Measurements from ENCODE around the gene CDON. TPM values are rescaled to one million over a fixed set of nuclear protein-coding genes. Genes with fewer than 3 reads are reported as not detected.

CDON gene
- total RNA-seq, 1 experiment from 2014 or later, result 17.2 TPM

GRCh38 chr11:126012852-126013251, 49.8 kb downstream of the CDON start:
- no peak overlapping the region for H4K8ac ChIP-seq (replicated peaks; ENCODE audit: insufficient read length, low read depth, low read length)
- no peaks in the 10 kb centered on the region for H3K23me2 ChIP-seq (ENCODE audit: insufficient read length, low read depth, low read length, poor library complexity, severe bottlenecking)
- no peak overlapping the region for H2AK5ac ChIP-seq (ENCODE audit: insufficient read length, low read length)
- no peak overlapping the region for H3K4me3 Mint-ChIP-seq
- no peak overlapping the region for H3K4ac ChIP-seq (ENCODE audit: low read depth, low read length)
- H2BK120ac ChIP-seq (ENCODE audit: low read depth, low read length, poor library complexity, severe bottlenecking), result no peak overlapping the region
- no peak overlapping the region for H3K14ac ChIP-seq (ENCODE audit: insufficient read depth, low read length)
- H3K27ac Mint-ChIP-seq, result no peak overlapping the region
- no peak overlapping the region for H2AFZ ChIP-seq (ENCODE audit: low read length)
- no peak overlapping the region for H3K18ac ChIP-seq (ENCODE audit: insufficient read length, low read depth, low read length)
- H4K20me1 ChIP-seq (ENCODE audit: control insufficient read depth, insufficient read depth, insufficient read length), result no peaks in the 10 kb centered on the region
- no peak overlapping the region for H3K56ac ChIP-seq (ENCODE audit: insufficient read length, low read depth, low read length)
- no peak overlapping the region for H2BK12ac ChIP-seq (ENCODE audit: insufficient read length, low read depth, low read length)
- no peaks in the 10 kb centered on the region for H3K4me1 ChIP-seq (ENCODE audit: insufficient read depth, low read length)
- H3K9me3 Mint-ChIP-seq, result no peaks in the 10 kb centered on the region
- H3K9me3 ChIP-seq (ENCODE audit: control insufficient read depth, low read depth, low read length), result no peaks in the 10 kb centered on the region
- no peak overlapping the region for H3K9ac ChIP-seq (ENCODE audit: extremely low read depth, insufficient read length, low read length)
- no peaks in the 10 kb centered on the region for H3K79me2 ChIP-seq (ENCODE audit: insufficient read depth, low read length)
- no peak for TF ChIP-seq CTCF (conservative IDR thresholded peaks at IDR 0.05)
- H2BK20ac ChIP-seq (ENCODE audit: low read depth, low read length, poor library complexity, severe bottlenecking), result no peak overlapping the region
- peaks cover 4 to 10% of the 10 kb centered on the region in 2 experiments for H3K4me1 Mint-ChIP-seq
- no peak overlapping the region for H3K27ac ChIP-seq (ENCODE audit: insufficient read length, low read depth, low read length)
- H2BK15ac ChIP-seq (ENCODE audit: low read depth, low read length), result no peak overlapping the region
- no peak overlapping the region for H4K5ac ChIP-seq (ENCODE audit: insufficient read length, low read depth, low read length)
- no peak for DNase-seq
- H2BK5ac ChIP-seq (ENCODE audit: insufficient read length, low read length), result no peak overlapping the region
- WGBS (ENCODE audit: extremely low coverage, insufficient read length, low lambda C conversion rate), result no CpG with 5 or more reads among the region's 2 CpGs
- no peaks in the 10 kb centered on the region for H3K27me3 Mint-ChIP-seq (ENCODE audit: low read depth)
- H3T11ph ChIP-seq (ENCODE audit: low read length), result no peak overlapping the region
- no peak overlapping the region for H3K4me2 ChIP-seq (ENCODE audit: insufficient read depth, insufficient read length, low read length)
- no peak overlapping the region for H3K23ac ChIP-seq (ENCODE audit: insufficient read length, low read depth, low read length)
- no peak overlapping the region for H4K91ac ChIP-seq (ENCODE audit: insufficient read length, low read depth, low read length)
- peaks cover 0 to 21% (median 9%) of the 10 kb centered on the region in 3 experiments; a peak in 2 of 7 replicates for H3K36me3 Mint-ChIP-seq (ENCODE audit: insufficient read depth in 1 of 3, low read depth in 3 of 3)
- no peaks in the 10 kb centered on the region for H3K27me3 ChIP-seq (ENCODE audit: insufficient read depth, low read length)
- H3K79me1 ChIP-seq (ENCODE audit: insufficient read depth, low read depth, low read length, poor library complexity, severe bottlenecking), result no peaks in the 10 kb centered on the region

All from H9 (cell line).